Right ventricle myocardium superior (tissue), 1 donor: ENCODE results near the gene CEP170B. TPM values are rescaled to one million over a fixed set of nuclear protein-coding genes. Genes with fewer than 3 reads are reported as not detected.
"Not testable (repeated sequence)": the region's sequence is repeated elsewhere in the genome, so short reads cannot be mapped to it uniquely, and the experiment has no call there.

Experiments used
- ATAC-seq: fragments of 200-7000 bp; cut with Tn5 transposase; one replicate; pipeline ENCODE4 v1.9.1; 2020; ENCODE audit warnings: mild to moderate bottlenecking; ENCODE audit not compliant: poor library complexity
- DNase-seq: peaks from one replicate; pipeline ENCODE4 v3.0.0-alpha.2; 2020
- intact Hi-C: fragments of 100-400 bp; cut with DNase I; formaldehyde crosslinking; loops from one replicate; pipeline ENCODE4 v1.11.2; 2022
- total RNA-seq: library from RNA; stranded (reverse); fragmentation: NEBNext Ultra II Directional; extraction: Animal tissue kit (Norgen Biotek cat#: 25700); gene quantifications from one replicate; pipeline ENCODE4 v1.2.1, GENCODE V29; 2021
- donor health status: DM: no; HTN: yes; CAD: no; lungs with severe emphysema.

The CEP170B gene
- total RNA-seq, 1 donor from 2014 or later, result 9.5 TPM

DNA sequence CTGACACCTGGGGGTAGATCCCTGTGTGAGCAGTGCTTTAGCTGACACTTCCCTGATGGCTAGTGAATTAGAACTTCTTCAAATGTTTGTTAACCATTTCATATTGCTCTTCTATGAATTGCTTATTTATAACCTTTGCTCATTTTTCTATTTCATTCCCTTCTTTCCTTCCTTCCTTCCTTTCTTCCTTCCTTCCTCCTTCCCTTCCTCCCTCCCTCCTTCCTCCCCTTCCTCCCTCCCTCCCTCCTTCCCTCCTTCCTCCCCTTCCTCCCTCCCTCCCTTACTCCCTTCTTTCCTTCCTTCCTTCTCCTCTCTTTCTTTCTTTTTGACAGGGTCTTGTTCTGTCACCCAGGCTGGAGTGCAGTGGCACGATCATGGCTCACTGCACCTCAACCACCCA is 23.3 kb upstream of the CEP170B start:
- intact Hi-C loops, result no loop called here
- ATAC-seq (no peak), DNase-seq (no peak)

DNA sequence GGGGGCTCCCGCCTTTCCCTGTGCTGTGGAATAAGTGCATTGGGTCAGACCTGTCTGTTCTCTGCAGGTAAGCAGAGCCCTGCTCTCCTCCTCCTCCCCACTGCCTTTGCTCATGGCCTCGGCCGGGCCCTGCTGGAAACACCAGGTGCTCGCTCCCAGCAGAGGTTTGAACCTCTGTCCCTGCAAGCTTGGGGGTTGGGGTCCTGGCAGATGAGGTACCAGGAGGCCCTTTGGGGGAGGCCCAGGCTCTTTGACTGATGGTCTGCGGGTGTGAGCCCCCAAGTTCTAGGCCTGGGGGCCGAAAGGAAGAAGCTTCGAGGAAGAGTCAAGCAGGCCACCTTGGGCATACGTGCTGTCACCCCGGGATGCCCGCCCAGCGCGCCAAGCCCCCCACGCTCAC is 22.1 kb upstream of the CEP170B start:
- intact Hi-C loops, result no loop called here
- DNase-seq (no peak), ATAC-seq (no peak)

DNA sequence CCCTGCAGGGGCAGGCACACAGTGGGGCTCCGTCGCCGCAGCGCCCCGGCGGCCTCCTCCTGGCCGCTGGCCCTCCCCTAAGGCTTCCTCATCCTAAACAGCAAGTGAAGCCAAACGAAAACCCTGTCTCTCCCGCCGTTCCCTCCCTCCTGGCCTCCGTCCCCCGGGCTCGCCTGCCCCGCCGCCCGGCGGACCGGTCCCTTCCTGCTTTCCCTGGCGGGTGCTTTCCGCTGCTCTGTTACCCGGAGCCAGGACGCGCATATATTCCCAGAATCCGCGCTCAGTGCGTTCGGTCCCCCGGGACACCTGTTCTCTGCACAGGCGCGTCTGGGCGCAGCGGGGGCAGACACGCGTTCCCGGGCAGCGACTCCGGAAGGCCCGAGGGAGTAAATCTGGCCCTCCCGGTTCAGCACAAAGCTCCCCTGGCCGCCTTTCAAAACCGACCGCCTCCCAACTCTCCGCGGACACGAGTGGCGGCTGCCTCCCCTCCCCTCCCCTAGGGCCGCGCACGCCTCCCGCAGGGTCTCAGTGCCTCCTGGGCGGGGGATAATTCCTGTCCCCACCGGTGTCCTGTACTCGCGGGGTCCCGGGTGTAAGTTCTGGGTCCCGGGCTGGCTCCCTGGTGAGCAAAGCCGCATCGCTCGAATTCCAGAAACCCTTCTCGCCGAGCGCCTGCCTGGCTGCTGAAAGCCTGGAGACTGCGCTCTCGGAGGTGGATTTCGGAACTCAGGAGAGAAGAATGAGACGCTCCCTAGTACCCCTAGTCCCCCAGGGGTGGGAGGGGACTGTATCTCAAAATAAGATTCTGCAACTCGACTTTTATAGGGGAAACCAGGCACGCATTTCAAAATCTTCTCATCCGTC is 21.4 kb upstream of the CEP170B start:
- DNase-seq, result no peak
- peak; percentile 43 for ATAC-seq
- intact Hi-C loops, result no loop called here

DNA sequence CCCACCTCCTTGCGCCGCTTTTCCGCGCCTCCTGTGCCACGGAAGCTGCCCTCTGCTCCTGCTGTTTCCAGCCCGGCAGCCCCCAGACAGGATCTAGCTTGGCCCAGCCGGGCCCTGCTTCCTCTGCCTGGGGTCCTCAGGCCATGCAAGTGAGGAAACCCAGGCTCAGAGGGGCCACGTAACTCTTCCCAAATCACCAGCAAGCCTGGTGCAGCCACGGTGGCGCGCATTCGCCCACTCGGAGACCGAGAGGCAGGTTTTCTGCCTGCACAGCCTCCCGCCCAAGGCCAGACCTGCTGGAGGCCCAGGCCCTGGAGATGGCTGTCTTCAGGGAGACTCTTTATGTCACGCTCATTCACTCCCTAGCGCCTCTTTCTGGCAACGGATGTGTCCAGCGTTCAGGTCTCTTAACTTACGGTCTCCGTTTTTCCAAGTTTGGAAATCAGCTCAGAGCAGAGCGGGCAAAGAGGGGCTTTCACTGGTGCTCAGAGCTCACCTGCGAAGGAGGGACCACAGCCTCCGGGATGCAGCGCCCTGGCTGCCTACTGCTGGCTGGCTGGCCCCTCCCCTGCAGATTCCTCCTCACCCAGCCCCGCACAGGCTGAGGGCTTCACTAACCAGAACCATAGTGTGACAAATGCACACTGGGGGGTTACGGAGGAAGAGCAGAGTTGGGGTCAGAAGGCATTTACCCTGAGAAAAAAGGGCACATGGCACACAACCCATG is 20.6 kb upstream of the CEP170B start:
- intact Hi-C loops, result no loop called here
- ATAC-seq (peak; percentile 20), DNase-seq (no peak)

DNA sequence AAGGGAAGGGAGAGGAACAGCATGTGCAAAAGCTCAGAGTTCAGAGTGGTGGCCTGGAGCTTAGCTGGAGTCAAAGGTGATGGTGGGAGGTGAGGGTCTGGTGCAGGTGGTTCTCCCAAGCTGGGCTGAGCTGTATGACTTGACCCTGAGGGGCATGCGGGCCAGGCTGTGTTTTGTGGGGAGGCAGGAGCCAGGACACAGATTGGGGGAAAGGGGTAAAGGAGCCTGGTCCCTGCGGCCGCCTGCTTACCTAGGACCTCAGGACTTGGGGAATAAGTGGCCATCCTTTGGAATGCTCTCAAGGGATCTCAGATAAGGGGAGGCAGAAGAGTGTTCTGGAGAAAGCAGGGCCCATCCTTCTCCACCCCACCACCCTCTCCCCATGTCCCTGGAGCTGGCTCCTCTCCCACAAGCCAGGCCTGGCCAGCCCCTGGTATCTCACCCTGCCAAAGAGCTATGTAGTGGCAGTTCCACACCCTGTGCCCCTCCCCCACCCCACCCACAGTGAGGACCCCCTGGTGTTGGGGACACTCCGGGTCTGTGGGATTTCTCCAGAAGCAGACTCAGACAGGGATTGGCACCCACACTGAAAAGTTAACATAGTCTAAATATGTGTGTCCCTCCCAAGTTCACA is 19.9 kb upstream of the CEP170B start:
- DNase-seq (no peak), ATAC-seq (no peak)
- intact Hi-C loops, result no loop called here

DNA sequence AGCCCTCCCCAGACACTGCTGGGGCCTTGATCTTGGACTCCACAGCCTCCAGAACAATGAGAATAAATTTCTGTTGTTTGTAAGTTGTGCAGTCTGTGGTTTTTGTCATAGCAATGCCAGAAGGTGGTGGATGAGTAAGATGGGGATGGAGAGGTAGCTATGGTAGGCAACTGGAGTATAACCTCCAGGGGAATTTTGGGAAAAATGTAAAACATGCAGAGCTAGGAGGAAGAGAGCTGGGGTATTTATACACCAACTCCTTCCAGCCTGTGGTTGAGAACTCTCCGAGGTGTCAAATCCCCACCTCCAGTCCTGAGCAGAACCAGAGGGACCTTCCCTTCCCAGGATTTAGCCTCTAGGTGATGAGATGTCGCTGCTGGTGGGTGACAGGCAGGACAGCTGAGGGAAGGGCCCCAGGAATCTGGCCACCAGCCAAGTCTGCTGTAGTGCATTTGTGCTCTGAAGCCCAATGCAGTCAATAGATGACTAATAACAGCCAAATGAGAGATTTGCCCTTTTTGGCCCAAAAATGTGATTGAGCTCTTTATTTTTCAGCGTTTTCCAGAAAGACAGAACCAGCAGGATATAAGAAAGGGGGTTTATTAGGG is 19.1 kb upstream of the CEP170B start:
- DNase-seq (no peak), ATAC-seq (no peak)
- intact Hi-C loops, result no loop called here

DNA sequence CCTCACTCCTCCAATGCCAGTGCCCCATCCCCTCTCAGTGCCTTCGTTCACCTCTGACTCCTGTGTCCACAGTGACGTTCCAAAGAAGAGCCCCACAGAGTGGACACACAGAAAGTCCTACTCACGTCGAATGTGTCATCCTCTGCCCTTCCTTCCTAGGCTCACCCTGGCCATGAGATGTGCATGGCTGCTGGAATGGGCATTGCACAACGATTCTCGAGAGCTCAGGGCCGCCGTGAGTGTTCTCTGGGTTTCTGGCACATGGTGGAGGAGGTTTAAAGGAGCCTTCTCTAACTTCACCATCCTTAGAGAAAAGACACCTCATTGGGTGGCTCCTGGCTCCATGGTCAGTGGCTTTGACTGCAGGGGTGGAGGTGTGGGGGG is 12.8 kb upstream of the CEP170B start:
- intact Hi-C loops, result no loop called here
- DNase-seq, result no peak

DNA sequence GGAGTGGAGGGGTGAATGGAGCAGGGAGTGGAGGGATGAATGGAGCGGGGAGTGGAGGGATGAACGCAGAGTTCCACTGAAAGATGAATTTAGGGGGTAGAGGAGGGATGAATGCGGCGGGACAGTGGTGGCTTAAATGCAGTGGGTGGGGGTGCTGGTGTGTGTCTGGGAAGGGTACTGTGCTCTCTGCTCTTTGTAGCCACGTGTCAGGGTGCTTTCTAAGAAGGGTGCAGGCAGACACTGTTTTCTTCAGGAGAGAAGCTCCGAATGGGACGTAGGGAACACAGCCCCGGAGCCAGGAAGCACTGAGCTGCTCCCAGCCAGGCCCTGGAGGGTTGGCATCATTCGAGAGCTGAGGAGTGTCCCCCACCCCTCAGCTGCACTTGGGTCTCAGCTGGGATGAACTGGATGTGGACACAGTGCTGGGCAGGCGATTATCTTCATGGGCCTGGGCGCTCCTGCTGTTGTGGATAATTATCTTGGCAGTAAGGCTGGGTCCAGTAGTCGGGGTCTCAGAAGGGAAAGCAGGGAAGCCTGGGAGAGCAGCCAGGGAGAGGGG is 9.5 kb upstream of the CEP170B start:
- intact Hi-C loops, result no loop called here
- ATAC-seq, result no peak
- DNase-seq, result no peak

More for the DNA sequence above, 12.8 kb upstream of the CEP170B start:
- ATAC-seq, result no peak

DNA sequence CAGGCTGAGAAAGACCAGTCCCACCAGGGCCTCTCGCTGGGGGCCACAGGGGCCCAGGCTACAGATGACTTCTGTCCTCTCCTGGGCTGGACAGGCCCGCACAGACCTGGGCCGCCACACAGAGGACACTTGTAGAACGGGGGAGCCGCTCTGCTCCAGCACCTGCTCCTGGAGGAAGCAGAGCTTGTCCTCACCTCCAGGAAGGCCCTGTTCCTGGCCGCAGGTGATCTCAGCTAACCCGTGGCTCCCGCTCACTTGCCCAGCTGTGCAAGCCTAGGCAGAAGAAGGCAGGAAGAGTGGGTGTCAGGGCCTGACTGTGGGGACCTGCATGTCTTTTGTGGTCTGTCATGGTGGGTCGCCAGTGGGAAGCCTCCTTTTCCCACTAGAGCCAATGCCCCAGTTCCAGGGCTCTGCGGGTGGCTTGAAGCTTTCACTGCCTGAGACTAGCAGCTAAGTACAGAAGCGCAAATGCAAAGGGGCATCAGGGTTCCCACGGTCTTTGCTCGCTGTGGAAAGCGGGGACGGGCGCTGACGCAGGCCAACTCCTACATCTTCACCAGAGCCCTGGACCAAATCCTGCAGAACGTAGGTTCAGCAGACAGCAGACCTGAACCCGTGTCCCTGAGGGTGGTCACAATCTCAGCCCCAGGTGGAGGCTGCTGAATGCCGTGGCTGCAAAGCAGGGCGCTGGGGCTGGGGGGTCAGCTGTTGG is 8.8 kb upstream of the CEP170B start:
- no peak for DNase-seq
- ATAC-seq, result no peak
- intact Hi-C loops, result no loop called here

DNA sequence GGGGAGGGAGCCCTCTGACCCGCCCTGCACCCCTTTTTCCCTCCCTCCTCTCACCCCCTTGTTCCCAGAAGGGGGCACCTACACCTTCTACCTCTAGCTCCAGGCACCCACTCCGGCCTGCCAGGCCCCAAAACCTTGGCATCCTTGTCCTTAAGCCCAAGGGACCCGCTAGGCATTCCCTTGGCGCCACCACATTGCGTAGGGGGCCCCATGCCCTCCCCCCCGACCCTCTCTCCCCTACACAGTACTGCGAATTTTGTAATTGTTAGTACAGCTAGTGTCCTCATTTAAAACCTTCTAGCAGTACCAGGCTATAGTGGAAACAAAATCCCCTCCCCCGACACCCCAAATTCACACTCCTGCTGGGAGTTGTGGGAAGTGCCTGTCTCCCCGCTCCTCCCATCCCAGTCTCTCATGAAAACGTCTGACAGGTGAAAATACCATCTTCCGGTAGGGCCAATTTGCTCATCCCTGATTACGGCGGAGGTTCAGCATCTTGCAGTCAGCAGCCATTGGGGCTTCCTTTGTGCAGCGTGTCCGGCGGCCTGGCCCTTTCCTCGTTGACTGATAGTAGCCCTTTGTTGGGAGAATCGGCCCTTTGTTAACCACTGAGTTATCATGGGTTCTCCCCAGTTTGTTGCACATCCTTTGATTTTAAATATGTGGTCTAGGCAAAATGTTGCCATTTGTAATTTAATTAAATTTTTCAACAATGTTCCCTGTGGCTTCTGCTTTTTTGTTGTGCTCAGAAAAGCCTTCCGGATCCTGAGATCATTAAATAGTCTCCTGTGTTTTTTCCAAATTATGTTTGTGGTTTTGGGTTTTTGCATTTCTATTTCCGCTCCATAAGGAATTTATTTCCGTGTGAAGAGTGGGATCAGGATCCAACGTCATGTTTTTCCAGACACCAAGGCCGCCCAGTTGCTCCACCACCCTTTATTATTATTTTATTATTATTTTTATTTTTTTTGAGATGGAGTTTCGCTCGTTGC is 7.9 kb upstream of the CEP170B start:
- no peak for ATAC-seq
- intact Hi-C loops, result no loop called here
- DNase-seq, result no peak

DNA sequence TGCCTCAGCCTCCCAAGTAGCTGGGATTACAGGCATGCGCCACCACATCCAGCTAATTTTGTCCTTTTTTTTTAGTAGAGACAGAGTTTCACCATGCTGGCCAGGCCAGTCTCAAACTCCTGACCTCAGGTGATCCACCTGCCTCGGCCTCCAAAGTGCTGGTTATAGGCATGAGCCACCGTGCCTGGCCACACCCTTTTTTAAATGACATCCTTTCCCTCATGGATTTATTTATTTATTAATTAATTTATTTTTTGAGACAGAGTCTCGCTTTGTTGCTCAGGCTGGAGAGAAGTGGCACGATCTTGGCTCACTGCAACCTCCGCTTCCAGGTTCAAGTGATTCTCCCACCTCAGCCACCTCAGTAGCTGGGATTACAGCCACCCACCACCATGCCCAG is 7.1 kb upstream of the CEP170B start:
- ATAC-seq, intact Hi-C loops, DNase-seq: not testable (repeated sequence)

DNA sequence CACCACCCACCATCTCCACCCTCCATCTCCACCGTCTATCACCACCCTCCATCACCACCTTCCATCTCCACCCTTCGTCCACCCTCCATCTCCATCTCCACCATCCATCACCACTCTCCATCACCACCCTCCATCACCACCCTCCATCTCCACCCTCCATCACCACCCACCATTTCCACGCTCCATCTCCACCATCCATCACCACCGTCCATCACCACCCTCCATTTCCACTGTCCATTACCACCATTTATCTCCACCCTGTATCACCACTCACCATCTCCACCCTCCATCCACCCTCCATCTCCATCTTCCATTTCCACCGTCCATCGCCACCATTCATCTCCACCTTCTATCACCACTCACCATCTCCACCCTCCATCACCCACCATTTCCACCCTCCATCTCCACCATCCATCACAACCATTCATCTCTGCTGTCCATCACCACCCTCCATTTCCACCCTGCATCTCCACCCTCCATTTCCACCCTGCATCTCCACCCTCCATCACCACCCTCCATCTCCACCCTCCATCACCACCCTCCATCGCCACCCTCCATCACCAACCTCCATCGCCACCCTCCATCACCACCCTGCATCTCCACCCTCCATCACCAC is 6.1 kb upstream of the CEP170B start:
- no peak for DNase-seq
- intact Hi-C loops, result no loop called here
- no peak for ATAC-seq

DNA sequence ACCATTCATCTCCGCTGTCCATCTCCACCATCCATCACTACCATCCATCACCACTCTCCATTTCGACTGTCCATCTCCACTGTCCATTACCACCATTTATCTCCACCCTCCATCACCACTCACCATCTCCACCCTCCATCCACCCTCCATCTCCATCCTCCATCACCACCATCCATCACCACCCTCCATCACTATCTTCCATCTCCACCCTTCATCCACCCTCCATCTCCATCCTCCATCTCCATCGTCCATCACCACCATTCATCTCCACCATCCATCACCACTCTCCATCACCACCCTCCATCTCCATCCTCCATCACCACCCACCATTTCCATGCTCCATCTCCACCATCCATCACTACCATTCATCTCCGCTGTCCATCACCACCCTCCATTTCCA is 5.2 kb upstream of the CEP170B start:
- DNase-seq (no peak), ATAC-seq (no peak)
- intact Hi-C loops, result no loop called here

DNA sequence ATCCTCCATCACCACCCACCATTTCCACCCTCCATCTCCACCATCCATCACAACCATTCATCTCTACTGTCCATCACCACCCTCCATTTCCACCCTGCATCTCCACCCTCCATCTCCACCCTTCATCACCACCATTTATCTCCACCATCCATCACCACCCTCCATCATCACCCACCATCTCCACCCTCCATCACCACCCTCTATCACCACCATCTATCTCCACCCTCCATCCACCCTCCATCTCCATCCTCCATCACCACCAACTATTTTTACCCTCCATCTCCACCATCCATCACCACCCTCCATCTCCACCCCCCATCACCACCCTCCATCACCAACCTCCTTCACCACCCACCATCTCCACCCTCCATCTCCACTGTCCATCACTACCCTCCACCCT is 4.7 kb upstream of the CEP170B start:
- no peak for DNase-seq
- ATAC-seq, result no peak
- intact Hi-C loops, result no loop called here

DNA sequence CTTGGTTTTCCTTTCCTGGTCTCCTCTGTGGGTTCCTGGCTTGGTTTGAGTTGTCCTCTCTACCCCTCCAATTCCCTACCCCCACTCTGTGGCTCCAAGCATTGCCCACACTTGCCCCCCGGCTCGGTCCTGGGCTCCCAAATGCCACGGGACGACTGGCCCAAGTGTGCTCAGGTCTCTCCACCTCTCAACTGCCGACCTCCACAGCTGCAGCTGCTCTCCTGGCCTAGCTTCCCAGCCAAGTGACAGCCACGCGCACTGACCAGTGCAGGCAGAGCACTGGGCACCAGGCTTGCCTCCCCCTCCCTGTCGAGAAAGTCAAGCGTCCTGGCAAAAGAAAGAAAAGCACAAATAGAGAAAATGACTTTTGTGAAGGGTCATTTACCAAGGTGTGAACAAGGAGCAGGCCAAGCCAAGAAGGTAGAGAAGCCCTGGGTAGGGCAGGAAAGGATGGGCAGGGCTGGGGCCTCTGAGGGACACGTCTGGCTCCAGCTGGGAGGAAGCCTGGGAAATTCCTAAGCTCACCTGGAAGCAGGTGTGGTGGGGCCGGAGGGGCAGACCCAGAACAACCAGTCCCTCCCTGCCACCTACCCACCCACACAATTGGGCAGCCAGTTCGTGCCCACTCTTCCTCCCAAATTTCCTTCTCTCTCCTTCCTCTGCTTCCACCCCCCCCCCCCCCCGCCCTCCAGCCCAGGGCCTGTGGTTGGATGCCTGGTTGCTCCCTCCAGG is 1.8 kb upstream of the CEP170B start:
- DNase-seq (no peak), ATAC-seq (no peak)
- intact Hi-C loops, result no loop called here

DNA sequence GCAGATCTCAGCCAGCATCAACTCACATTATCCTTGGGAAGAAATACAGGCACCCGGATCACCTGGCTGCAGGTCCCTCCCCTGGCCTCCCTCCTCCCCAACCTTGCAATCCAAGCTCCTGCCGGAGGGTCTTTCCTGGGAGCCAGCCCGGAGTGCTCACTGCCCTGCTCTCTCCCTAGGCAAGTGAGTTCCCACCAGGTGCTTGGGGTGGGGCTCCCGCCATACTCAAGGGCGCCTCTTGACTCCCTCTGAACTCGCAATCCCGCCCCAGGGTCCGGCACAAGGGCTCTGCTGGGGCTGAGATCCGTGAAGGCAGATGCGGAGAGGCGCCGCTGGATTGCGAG is 1.2 kb upstream of the CEP170B start:
- intact Hi-C loops, result no loop called here
- DNase-seq (no peak), ATAC-seq (no peak)
